ENCODE data around the gene GOLGA8B.
"Not testable (repeated sequence)": the region's sequence is repeated elsewhere in the genome, so short reads cannot be mapped to it uniquely, and the experiment has no call there.

- not testable (repeated sequence) for TF ChIP-seq CTCF (IDR thresholded peaks at IDR 0.05); POLR2A (IDR thresholded peaks at IDR 0.05; ENCODE audit: low read depth)
Measured at GRCh38 chr15:34549381-34549809, 34.1 kb downstream of the GOLGA8B start.

Data from esophagus muscularis mucosa (tissue), 3 donors.